Kidney (tissue), 22 donors: ENCODE data around the gene RNF141. TPM values are rescaled to one million over a fixed set of nuclear protein-coding genes. Genes with fewer than 3 reads are reported as not detected.

Source experiments
- DNase-seq, 5 donors: peaks; one replicate each; pipeline ENCODE4 v3.0.0-alpha.2; 2013 to 2020
- FAIRE-seq: peaks from 2 replicates; lab custom pipeline; 2012; peaks lifted over from hg19 to GRCh38; lab: Jason Lieb, UNC
- H3K27ac ChIP-seq, 2 donors: one replicate each; pipeline ENCODE4 v1.7.0; 2013; ENCODE audit warnings: low read depth in 2 of 2, low read length in 2 of 2, inconsistent platforms in 1 of 2
- H3K27me3 ChIP-seq: one replicate; pipeline ENCODE4 v1.7.1; 2013; ENCODE audit warnings: low read length, inconsistent platforms; ENCODE audit not compliant: control insufficient read depth, insufficient read depth
- H3K36me3 ChIP-seq, 3 donors: one replicate each; pipeline versions ENCODE4 v1.7.0 to v1.7.1; 2013; ENCODE audit warnings: low read length in 3 of 3, control low read depth in 1 of 3, inconsistent platforms in 1 of 3; ENCODE audit not compliant: insufficient read depth in 3 of 3, control insufficient read depth in 2 of 3
- H3K4me1 ChIP-seq, 3 donors: one replicate each; pipeline versions ENCODE4 v1.7.0 to v1.7.1; 2013; ENCODE audit warnings: low read length in 3 of 3, inconsistent platforms in 1 of 3, low read depth in 1 of 3; ENCODE audit not compliant: control insufficient read depth in 2 of 3, insufficient read depth in 2 of 3
- H3K4me3 ChIP-seq, 3 donors: one replicate each; pipeline versions ENCODE4 v1.7.0 to v1.8.1; 2013; ENCODE audit warnings: low read length in 3 of 3, control low read depth in 1 of 3, inconsistent platforms in 1 of 3
- H3K9ac ChIP-seq, 3 donors: one replicate each; pipeline versions ENCODE4 v1.7.0 to v1.7.1; 2013; ENCODE audit warnings: low read length in 3 of 3, control low read depth in 1 of 3, inconsistent platforms in 1 of 3
- H3K9me3 ChIP-seq, 3 donors: one replicate each; pipeline versions ENCODE4 v1.7.0 to v1.7.1; 2013; ENCODE audit warnings: low read length in 3 of 3, control low read depth in 1 of 3, inconsistent platforms in 1 of 3; ENCODE audit not compliant: control insufficient read depth in 2 of 3, insufficient read depth in 1 of 3
- intact Hi-C: fragments of 100-400 bp; cut with DNase I; formaldehyde crosslinking; loops from one replicate; pipeline ENCODE4 v1.11.1; 2022
- long read RNA-seq, 10 donors: library from polyadenylated mRNA in 1 of 10; unstranded in 1 of 10; transcript quantifications; one replicate each; pipeline ENCODE4 v2.0.0 and lab custom pipeline, GENCODE V29; 2021 to 2026
- polyA plus RNA-seq: library from polyadenylated mRNA; stranded (reverse); fragments of 350-450 nt; fragmentation: Illumina TruSeq; extraction: RNeasy Lipid Tissue Mini Kit (QIAGEN cat#74804); gene quantifications from one replicate; pipeline ENCODE4 v1.2.3, GENCODE V29; 2014; ENCODE audit warnings: low read depth, low replicate concordance; ENCODE audit not compliant: insufficient read depth
- total RNA-seq: library from RNA; stranded (reverse); fragmentation: NEBNext Ultra II Directional; extraction: Animal tissue kit (Norgen Biotek cat#: 25700); gene quantifications from one replicate; pipeline ENCODE4 v1.2.1, GENCODE V29; 2021
- TF ChIP-seq, protein P1 (sequence below): IDR thresholded peaks from 3 replicates; pipeline ENCODE4 v1.5.1; 2012; ENCODE audit warnings: mild to moderate bottlenecking, moderate library complexity, borderline replicate concordance; ENCODE audit not compliant: insufficient read depth; ENCODE audit errors: extremely low read depth
- donor health status: control.
- donor health status: control.
- donor health status: control.
- donor health status: control.
- donor health status: control.
- donor health status: DM: yes; HTN: yes; CAD: no.
- donor health status: Normal renal cell carcinoma (clear cell type).

The RNF141 gene
- 35.8 TPM for total RNA-seq
- 20.5 TPM for polyA plus RNA-seq
- long read RNA-seq, donor 1, full-length matches to known transcripts = 26 of 26 reads
- long read RNA-seq, donor 1, partial matches to known transcripts = 0 of 26 reads
- long read RNA-seq, donor 1, other reads (novel, unspliced or antisense) = 0 of 26 reads
- long read RNA-seq, donor 2, full-length matches to known transcripts = 32 of 32 reads
- long read RNA-seq, donor 2, partial matches to known transcripts = 0 of 32 reads
- long read RNA-seq, donor 2, other reads (novel, unspliced or antisense) = 0 of 32 reads
- long read RNA-seq, donor 3, full-length matches to known transcripts = 31 of 31 reads
- long read RNA-seq, donor 3, partial matches to known transcripts = 0 of 31 reads
- long read RNA-seq, donor 3, other reads (novel, unspliced or antisense) = 0 of 31 reads
- long read RNA-seq, donor 4, full-length matches to known transcripts = 15 of 15 reads
- long read RNA-seq, donor 4, partial matches to known transcripts = 0 of 15 reads
- long read RNA-seq, donor 4, other reads (novel, unspliced or antisense) = 0 of 15 reads
- long read RNA-seq, donor 5, full-length matches to known transcripts = 3 of 3 reads
- long read RNA-seq, donor 5, partial matches to known transcripts = 0 of 3 reads
- long read RNA-seq, donor 5, other reads (novel, unspliced or antisense) = 0 of 3 reads
- long read RNA-seq, donor 6, full-length matches to known transcripts = 30 of 30 reads
- long read RNA-seq, donor 6, partial matches to known transcripts = 0 of 30 reads
- long read RNA-seq, donor 6, other reads (novel, unspliced or antisense) = 0 of 30 reads
- long read RNA-seq, donor 7, full-length matches to known transcripts = 25 of 25 reads
- long read RNA-seq, donor 7, partial matches to known transcripts = 0 of 25 reads
- long read RNA-seq, donor 7, other reads (novel, unspliced or antisense) = 0 of 25 reads
- long read RNA-seq, donor 8, full-length matches to known transcripts = 26 of 26 reads
- long read RNA-seq, donor 8, partial matches to known transcripts = 0 of 26 reads
- long read RNA-seq, donor 8, other reads (novel, unspliced or antisense) = 0 of 26 reads
- long read RNA-seq, donor 9, full-length matches to known transcripts = 12 of 12 reads
- long read RNA-seq, donor 9, partial matches to known transcripts = 0 of 12 reads
- long read RNA-seq, donor 9, other reads (novel, unspliced or antisense) = 0 of 12 reads
- long read RNA-seq, donor 10, full-length matches to known transcripts = 33 of 33 reads
- long read RNA-seq, donor 10, partial matches to known transcripts = 0 of 33 reads
- long read RNA-seq, donor 10, other reads (novel, unspliced or antisense) = 0 of 33 reads

DNA sequence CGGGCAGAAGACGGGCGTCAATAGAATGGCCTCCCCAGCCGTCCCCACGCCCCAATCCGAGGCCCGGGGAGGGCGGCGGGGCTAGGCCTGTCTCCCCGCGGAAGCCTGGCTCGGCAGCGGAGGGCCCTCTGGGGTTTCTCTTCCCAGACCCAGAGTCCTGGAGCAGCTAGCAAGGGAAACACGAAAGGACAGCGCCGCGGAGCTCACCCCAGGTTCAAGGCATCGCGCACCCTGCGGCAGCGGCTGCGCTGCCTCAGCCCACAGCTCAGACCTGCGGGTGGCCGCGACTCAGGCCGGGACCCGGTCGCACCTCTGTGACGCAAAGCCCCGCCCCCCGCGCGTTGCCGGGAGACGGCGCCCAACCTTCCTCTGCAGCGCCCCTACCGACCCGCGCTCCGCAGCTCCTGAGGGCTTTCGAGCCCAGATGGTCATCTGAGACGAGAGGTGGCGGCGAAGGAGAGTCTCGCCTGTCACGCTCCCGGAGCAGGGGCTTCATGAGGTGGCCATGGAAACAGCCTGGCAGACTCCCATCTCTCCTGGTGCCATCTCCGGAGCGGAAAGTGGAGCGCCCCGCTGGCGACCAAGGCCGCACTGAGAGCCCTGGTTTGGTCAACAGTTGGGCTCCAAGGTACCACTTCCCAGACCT is at the start of gene RNF141:
TSS of gene RNF141 (minus strand) at position 273 of the 646 bp plus-strand sequence. CDS start 7,029 bp downstream, outside the sequence.
- Histone ChIP-seq H3K36me3 (no peaks in the 10 kb centered on the region), H3K4me3 (peak within 1 kb of the TSS; percentile 71 to 86 (median 72)), H3K4me1 (peaks cover 0 to 4% (median 0%) of the 10 kb centered on the region in 3 donors), H3K27ac (peak within 1 kb of the TSS; percentile 73 to 79), H3K9ac (peak within 1 kb of the TSS; percentile 61 to 78 (median 74)), H3K27me3 (no peaks in the 10 kb centered on the region), H3K9me3 (no peaks in the 10 kb centered on the region)
- intact Hi-C loops = no loop called here
- peak; percentile 97 to 98 (median 98) for DNase-seq
- TF ChIP-seq, protein P1, sequence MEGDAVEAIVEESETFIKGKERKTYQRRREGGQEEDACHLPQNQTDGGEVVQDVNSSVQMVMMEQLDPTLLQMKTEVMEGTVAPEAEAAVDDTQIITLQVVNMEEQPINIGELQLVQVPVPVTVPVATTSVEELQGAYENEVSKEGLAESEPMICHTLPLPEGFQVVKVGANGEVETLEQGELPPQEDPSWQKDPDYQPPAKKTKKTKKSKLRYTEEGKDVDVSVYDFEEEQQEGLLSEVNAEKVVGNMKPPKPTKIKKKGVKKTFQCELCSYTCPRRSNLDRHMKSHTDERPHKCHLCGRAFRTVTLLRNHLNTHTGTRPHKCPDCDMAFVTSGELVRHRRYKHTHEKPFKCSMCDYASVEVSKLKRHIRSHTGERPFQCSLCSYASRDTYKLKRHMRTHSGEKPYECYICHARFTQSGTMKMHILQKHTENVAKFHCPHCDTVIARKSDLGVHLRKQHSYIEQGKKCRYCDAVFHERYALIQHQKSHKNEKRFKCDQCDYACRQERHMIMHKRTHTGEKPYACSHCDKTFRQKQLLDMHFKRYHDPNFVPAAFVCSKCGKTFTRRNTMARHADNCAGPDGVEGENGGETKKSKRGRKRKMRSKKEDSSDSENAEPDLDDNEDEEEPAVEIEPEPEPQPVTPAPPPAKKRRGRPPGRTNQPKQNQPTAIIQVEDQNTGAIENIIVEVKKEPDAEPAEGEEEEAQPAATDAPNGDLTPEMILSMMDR = peak; percentile 91
- FAIRE-seq = no peak

DNA sequence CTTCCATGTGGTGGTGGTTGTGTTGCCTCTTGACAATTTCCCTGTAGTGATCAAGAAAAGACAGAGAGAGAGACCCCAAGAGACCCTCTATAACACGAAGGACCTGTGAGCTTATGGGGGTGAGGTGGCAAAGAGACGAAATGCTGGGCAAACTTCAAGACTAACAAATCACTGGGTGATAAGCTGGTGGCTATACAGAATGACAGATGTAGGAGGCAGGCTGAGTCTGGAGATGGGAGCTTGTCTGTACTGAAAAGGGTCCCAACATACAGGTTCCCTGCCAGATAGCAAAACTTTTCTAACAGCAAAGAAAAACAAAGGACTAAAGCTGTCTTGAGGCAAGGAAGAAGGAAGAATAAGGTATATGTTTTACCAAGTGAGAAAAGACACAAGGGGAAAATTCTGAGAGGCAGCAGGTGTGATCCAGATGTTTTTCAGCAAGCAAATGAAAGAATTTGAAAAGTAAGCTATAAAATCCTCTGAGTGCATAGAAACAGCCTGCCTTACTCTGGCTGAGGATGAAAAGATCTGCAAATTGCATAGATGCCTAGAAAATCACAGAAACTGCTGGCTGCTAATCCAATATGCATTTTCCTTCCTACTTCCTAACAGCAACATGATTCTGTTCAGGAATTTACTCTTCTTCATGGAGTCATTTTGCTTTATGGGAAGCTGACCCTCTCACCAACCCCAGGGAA is 49.4 kb upstream of the RNF141 start:
- Histone ChIP-seq H3K4me1 (no peaks in the 10 kb centered on the region), H3K36me3 (peaks cover 0 to 4% (median 0%) of the 10 kb centered on the region in 3 donors), H3K9me3 (no peaks in the 10 kb centered on the region), H3K9ac (no peak overlapping the region), H3K4me3 (no peak overlapping the region), H3K27me3 (no peaks in the 10 kb centered on the region), H3K27ac (no peak overlapping the region)
- TF ChIP-seq, protein P1 = no peak
- FAIRE-seq (no peak), DNase-seq (peak in 1 of 5 donors; percentile 69)
- intact Hi-C loops = no loop called here

GRCh38 chr11:10588904-10589303 is 47.9 kb upstream of the RNF141 start:
- Histone ChIP-seq H3K36me3 (peaks cover 0 to 4% (median 0%) of the 10 kb centered on the region in 3 donors), H3K4me3 (no peak overlapping the region), H3K27me3 (no peaks in the 10 kb centered on the region), H3K4me1 (no peaks in the 10 kb centered on the region), H3K9ac (no peak overlapping the region), H3K27ac (no peak overlapping the region), H3K9me3 (no peaks in the 10 kb centered on the region)
- DNase-seq = no peak
- intact Hi-C loops = no loop called here
- TF ChIP-seq, protein P1 = no peak
- FAIRE-seq = no peak
